GM18499 (cell line): ENCODE measurements around the gene ABCA1.
"Not testable (repeated sequence)": the region's sequence is repeated elsewhere in the genome, so short reads cannot be mapped to it uniquely, and the experiment has no call there.

Source experiments
- ATAC-seq: cut with Tn5 transposase; IDR thresholded peaks from one replicate; pipeline ENCODE4 v1.9.1; 2021; ENCODE audit warnings: moderate number of reproducible peaks; ENCODE audit not compliant: insufficient read depth, unreplicated experiment

The ABCA1 gene

GRCh38 chr9:104776797-104777196 is 151.2 kb downstream of the ABCA1 start:
- no peak for ATAC-seq

- no peak for ATAC-seq
Measured at GRCh38 chr9:104775976-104776375, 152.0 kb downstream of the ABCA1 start.

GRCh38 chr9:104775574-104775936 is 152.4 kb downstream of the ABCA1 start:
- ATAC-seq = peak; percentile 57

- ATAC-seq = peak; percentile 75
Measured at GRCh38 chr9:104774831-104775573, 153.0 kb downstream of the ABCA1 start.

GRCh38 chr9:104774132-104774531 is 153.8 kb downstream of the ABCA1 start:
- no peak for ATAC-seq

GRCh38 chr9:104772714-104773510 is 155.0 kb downstream of the ABCA1 start:
- no peak for ATAC-seq

GRCh38 chr9:104769655-104770054 is 158.3 kb downstream of the ABCA1 start:
- no peak for ATAC-seq

GRCh38 chr9:104769029-104769428 is 158.9 kb downstream of the ABCA1 start:
- ATAC-seq = not testable (repeated sequence)

- no peak for ATAC-seq
Measured at GRCh38 chr9:104767507-104767906, 160.4 kb downstream of the ABCA1 start.

GRCh38 chr9:104766025-104766424 is 161.9 kb downstream of the ABCA1 start:
- ATAC-seq = no peak

GRCh38 chr9:104765138-104765537 is 162.8 kb downstream of the ABCA1 start:
- peak; percentile 33 for ATAC-seq

GRCh38 chr9:104758974-104759373 is 169.0 kb downstream of the ABCA1 start:
- no peak for ATAC-seq

GRCh38 chr9:104750185-104750767 is 177.7 kb downstream of the ABCA1 start:
- ATAC-seq = peak; percentile 37

- ATAC-seq = no peak
Measured at GRCh38 chr9:104748359-104749031, 179.5 kb downstream of the ABCA1 start.

- ATAC-seq = peak; percentile 51
Measured at GRCh38 chr9:104747565-104748358, 180.2 kb downstream of the ABCA1 start, which contains the start of gene NIPSNAP3A. Gene NIPSNAP3A (plus strand): TSS chr9:104747683. CDS start chr9:104747793, 110 bp downstream.

- no peak for ATAC-seq
Measured at GRCh38 chr9:104747245-104747564, 180.8 kb downstream of the ABCA1 start.

- ATAC-seq = no peak
Measured at GRCh38 chr9:104746798-104747197, 181.2 kb downstream of the ABCA1 start.

- no peak for ATAC-seq
Measured at GRCh38 chr9:104746285-104746684, 181.7 kb downstream of the ABCA1 start.

- no peak for ATAC-seq
Measured at GRCh38 chr9:104745852-104746251, 182.1 kb downstream of the ABCA1 start.
